HG02970 (cell line): ENCODE results near the gene SIMC1.
"Not testable (repeated sequence)": the region's sequence is repeated elsewhere in the genome, so short reads cannot be mapped to it uniquely, and the experiment has no call there.

ENCODE experiments used
- ATAC-seq: cut with Tn5 transposase; IDR thresholded peaks from one replicate; pipeline ENCODE4 v1.9.1; 2021; ENCODE audit warnings: mild to moderate bottlenecking, moderate library complexity, moderate number of reproducible peaks; ENCODE audit not compliant: unreplicated experiment, low FRiP score

Gene SIMC1

DNA sequence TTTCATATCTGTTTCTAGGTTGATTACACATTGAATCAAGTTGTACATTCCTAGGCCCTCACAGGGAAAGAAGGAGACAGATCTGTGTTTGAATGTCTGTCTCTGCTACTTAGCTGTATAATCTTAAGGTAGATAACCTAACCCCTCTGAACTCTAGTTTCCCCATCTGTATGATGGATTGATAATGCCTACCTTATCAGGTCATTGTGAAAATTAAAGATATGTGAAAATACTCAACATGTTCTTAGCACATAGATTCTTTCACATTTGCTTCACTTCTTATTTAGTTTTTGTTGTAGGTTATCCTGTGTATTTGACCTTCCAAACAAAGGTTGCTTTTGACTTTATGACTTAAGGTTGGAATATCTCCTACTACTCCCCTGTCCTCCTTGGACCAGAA lies 50.8 kb downstream of the SIMC1 start:
- not testable (repeated sequence) for ATAC-seq

GRCh38 chr5:176290057-176290840 lies 52.0 kb downstream of the SIMC1 start:
- not testable (repeated sequence) for ATAC-seq

GRCh38 chr5:176305356-176305755 lies 67.1 kb downstream of the SIMC1 start:
- ATAC-seq: not testable (repeated sequence)

GRCh38 chr5:176317534-176318374 lies 79.5 kb downstream of the SIMC1 start:
- no peak for ATAC-seq

GRCh38 chr5:176319827-176320554 lies 81.8 kb downstream of the SIMC1 start:
- no peak for ATAC-seq

- ATAC-seq: no peak
Observed at GRCh38 chr5:176320577-176320976, 82.4 kb downstream of the SIMC1 start.

DNA sequence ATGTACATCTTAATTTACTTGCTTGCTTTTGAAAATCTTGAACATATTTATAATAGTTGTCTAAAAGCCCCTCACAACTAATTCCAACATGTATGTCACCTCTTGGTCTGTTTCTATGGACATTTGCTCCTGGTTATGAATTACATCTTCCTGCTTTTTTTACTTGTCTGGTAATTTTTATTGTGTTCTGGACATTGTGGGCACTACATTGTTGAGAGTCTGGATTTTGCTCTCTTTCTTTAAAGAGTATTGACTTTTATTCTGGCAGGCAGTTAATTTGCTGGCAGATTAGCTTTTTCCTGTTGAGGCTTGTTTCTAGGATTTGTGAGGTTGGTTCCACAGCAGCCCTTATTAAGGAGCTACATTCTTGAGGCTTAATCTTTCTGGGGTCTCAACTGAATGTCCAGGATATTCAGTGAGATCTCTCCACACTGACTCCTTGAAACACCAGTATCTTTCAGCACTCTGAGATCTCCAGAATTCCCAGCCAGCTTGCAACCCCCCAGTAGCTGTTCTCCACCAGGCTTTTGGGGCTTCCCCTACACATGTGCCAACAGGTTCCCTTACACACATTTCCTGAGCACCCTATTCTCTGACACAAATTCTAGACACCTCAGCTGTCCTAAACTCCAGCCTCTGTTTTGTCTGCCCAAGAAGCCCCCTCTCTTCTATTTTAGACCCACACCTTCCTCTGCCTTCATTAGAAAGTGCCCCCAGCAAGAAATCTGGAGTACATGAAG lies 96.0 kb downstream of the SIMC1 start:
- ATAC-seq: no peak

- ATAC-seq: no peak
Observed at GRCh38 chr5:176337913-176338312, 99.7 kb downstream of the SIMC1 start.

GRCh38 chr5:176339304-176339703 lies 101.1 kb downstream of the SIMC1 start:
- no peak for ATAC-seq

- ATAC-seq: no peak
Observed at GRCh38 chr5:176341325-176342157, 103.3 kb downstream of the SIMC1 start.

DNA sequence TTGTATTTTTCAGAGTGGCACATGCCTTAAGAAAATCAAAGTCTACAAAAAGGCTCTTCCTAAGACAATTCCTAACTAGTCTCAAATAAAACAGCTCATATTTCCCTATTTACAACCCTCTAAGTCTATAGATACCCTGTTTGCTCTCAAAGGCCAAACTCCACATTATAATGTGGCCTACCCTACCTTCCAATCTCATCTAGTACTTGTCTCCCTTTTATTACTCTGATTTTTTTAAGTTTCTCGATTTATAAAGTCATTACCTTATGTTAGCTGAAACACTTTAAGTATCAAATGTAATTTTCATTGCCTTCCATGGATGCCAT lies 103.9 kb downstream of the SIMC1 start:
- no peak for ATAC-seq

- ATAC-seq: no peak
Observed at GRCh38 chr5:176342766-176343458, 104.7 kb downstream of the SIMC1 start.

DNA sequence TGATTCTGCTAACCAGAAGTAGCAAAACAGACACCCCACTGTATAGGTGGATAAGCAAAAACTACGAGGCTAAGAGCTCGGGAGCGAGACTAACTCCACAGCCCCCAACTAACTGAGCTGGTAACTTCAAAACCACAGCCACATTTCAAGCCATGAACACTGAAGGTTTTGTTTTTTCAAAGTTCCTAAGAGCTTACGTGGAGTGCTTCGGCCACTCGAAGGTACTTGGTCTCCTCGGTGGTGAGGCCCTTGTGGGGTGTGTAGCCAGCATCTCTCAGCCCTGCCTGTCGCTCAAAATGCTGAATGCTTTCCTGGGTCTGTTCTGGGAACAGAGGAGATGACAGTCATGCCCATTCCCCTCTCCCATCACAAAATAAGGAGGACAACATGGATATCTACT lies 112.2 kb downstream of the SIMC1 start:
- no peak for ATAC-seq

GRCh38 chr5:176352116-176352878 lies 114.1 kb downstream of the SIMC1 start:
- no peak for ATAC-seq

DNA sequence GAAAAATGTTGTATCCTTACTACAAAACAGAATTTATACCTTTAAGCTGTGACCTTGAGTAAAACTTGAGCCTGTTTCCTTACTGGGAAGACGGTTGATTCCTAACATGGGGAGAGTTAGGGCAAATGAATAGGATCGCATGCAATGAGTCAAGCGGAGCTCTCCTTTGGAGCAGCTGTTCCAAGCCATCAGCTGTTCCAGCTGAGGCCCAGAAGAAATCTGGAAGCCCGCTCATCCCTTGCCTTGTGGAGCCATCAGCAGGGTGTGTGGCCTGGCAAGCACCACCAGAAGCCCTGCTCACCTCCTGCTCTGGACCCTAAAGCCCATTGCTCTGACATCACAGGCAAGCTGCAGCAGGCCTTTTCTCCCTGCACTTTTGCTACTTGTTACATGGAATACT lies 115.3 kb downstream of the SIMC1 start:
- ATAC-seq: no peak

DNA sequence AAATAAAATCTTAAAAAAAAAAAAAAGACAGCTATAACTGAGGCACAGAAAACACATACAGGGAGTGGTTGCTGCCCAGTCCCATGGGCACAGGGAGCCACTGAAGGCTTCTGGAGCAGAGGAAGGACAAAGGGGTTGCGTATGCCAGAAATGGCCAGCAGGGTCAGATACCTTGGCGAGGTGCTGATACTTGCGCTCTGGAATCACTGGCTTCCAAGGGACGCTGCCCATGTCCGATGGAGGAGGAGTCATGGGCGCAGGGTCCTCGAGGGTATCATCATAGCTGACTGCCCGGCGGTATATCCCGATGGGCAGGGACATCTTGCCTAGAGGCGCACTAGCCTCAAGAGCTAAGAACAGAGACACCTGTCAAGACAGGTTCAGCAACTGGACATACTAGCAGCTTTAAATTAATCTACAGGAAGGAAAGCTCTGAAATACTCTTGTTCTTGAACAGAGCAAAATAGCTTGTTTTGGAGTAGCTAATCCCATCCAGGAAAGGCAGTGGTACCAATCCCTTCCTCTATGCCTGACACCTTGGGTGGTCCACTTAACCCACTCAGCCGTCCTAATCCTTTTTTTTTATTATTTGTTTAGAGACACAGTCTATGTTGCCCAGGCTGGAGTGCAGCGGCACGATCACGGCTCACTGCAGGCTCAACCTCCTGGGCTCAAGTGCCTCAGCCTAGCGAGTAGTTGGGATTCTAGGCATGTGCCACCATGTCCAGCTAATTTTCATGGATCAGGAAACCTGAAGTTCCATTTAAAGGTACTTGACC lies 117.4 kb downstream of the SIMC1 start:
- no peak for ATAC-seq

- no peak for ATAC-seq
Observed at GRCh38 chr5:176356179-176356566, 117.9 kb downstream of the SIMC1 start.

- no peak for ATAC-seq
Observed at GRCh38 chr5:176359658-176360057, 121.4 kb downstream of the SIMC1 start.
